Hepatocyte (in vitro differentiated cells): ENCODE measurements around the gene CDON. TPM values are rescaled to one million over a fixed set of nuclear protein-coding genes. Genes with fewer than 3 reads are reported as not detected.
A peak's percentile ranks its signal among the peaks of the same experiment; 100 is the strongest.

Experiments
- DNase-seq: peaks from one replicate; pipeline ENCODE4 v3.0.0-alpha.2; 2016; ENCODE audit warnings: low spot score
- H2AFZ ChIP-seq: fragments of 200-600 bp; sonication (generic); 2 replicates; pipeline ENCODE4 v1.6.0; 2016; ENCODE audit warnings: antibody characterized with exemption, mild to moderate bottlenecking
- H3K27ac ChIP-seq: fragments of 200-600 bp; sonication (generic); 2 replicates; pipeline ENCODE4 v1.5.1; 2016; ENCODE audit warnings: mild to moderate bottlenecking
- H3K27me3 ChIP-seq: fragments of 200-600 bp; sonication (generic); 2 replicates; pipeline ENCODE4 v1.6.1; 2016
- H3K36me3 ChIP-seq: fragments of 200-600 bp; sonication (generic); replicated peaks from 2 replicates; pipeline ENCODE4 v1.5.1; 2016; ENCODE audit warnings: low read depth; ENCODE audit not compliant: insufficient read depth
- H3K4me1 ChIP-seq: fragments of 200-600 bp; sonication (generic); 2 replicates; pipeline ENCODE4 v1.5.1; 2016; ENCODE audit warnings: mild to moderate bottlenecking, moderate library complexity; ENCODE audit not compliant: insufficient read depth
- H3K4me2 ChIP-seq: fragments of 200-600 bp; sonication (generic); 2 replicates; pipeline ENCODE4 v1.6.0; 2016
- H3K4me3 ChIP-seq: fragments of 200-600 bp; sonication (generic); 2 replicates; pipeline ENCODE4 v1.5.1; 2016; ENCODE audit warnings: mild to moderate bottlenecking
- H3K79me2 ChIP-seq: fragments of 200-600 bp; sonication (generic); 2 replicates; pipeline ENCODE4 v1.6.0; 2017; ENCODE audit warnings: mild to moderate bottlenecking
- H3K9me2 ChIP-seq: fragments of 200-600 bp; sonication (generic); replicated peaks from 2 replicates; pipeline ENCODE4 v1.6.0; 2017; ENCODE audit warnings: mild to moderate bottlenecking; ENCODE audit not compliant: insufficient read depth
- H3K9me3 ChIP-seq: fragments of 200-600 bp; sonication (generic); 2 replicates; pipeline ENCODE4 v1.5.1; 2016; ENCODE audit warnings: low read depth, mild to moderate bottlenecking
- H4K20me1 ChIP-seq: fragments of 200-600 bp; sonication (generic); 2 replicates; pipeline ENCODE4 v1.6.0; 2016; ENCODE audit warnings: mild to moderate bottlenecking; ENCODE audit not compliant: insufficient read depth, poor library complexity, severe bottlenecking
- CTCF ChIP-seq: fragments of 200-600 bp; sonication (generic); IDR thresholded peaks from 2 replicates; pipeline ENCODE4 v1.5.1; 2016; ENCODE audit warnings: antibody characterized with exemption, mild to moderate bottlenecking; ENCODE audit not compliant: poor library complexity
- EZH2 ChIP-seq: fragments of 200-600 bp; sonication (generic); IDR thresholded peaks from 2 replicates; pipeline ENCODE4 v1.6.1; 2016; ENCODE audit warnings: antibody characterized with exemption, mild to moderate bottlenecking, borderline replicate concordance
- EZH2phosphoT487 ChIP-seq: fragments of 200-600 bp; sonication (generic); IDR thresholded peaks from one replicate; pipeline ENCODE4 v1.6.1; 2018; ENCODE audit warnings: antibody characterized with exemption, mild to moderate bottlenecking, low read depth, moderate library complexity; ENCODE audit not compliant: unreplicated experiment, severe bottlenecking
- WGBS: methylation state at CpG from one replicate; pipeline ENCODE4 v1.1.6; 2016; ENCODE audit warnings: low lambda C conversion rate; ENCODE audit errors: missing lambda C conversion rate; 5-methylcytosine and 5-hydroxymethylcytosine counted together
- polyA plus RNA-seq: library from polyadenylated mRNA; unstranded; fragments of >200 nt; fragmentation: Nextera tagmentation; extraction: Ambion mirVana; gene quantifications from 2 replicates; pipeline ENCODE4 v1.2.1, GENCODE V29; 2016
- total RNA-seq: library from RNA; depleted of rRNA; stranded (reverse); fragments of >200 nt; gene quantifications from 2 replicates; pipeline ENCODE4 v1.2.3, GENCODE V29; 2014

The CDON gene
- total and polyA plus RNA-seq, 2 experiments from 2014 or later, result 17.5 to 41.9 TPM

- no peaks in the 10 kb centered on the region for H3K36me3 ChIP-seq
- peaks cover 5% of the 10 kb centered on the region for H3K4me1 ChIP-seq
- H3K9me3 ChIP-seq, result no peaks in the 10 kb centered on the region
- H3K79me2 ChIP-seq, result no peaks in the 10 kb centered on the region
- no peaks in the 10 kb centered on the region for H4K20me1 ChIP-seq
- peak overlapping the region; percentile 56 for H3K27ac ChIP-seq
- TF ChIP-seq EZH2 (no peak), EZH2phosphoT487 (no peak), CTCF (no peak)
- H3K4me2 ChIP-seq, result peak overlapping the region; percentile 47
- H3K4me3 ChIP-seq, result no peak overlapping the region
- no peaks in the 10 kb centered on the region for H3K9me2 ChIP-seq
- no peaks in the 10 kb centered on the region for H3K27me3 ChIP-seq
- WGBS, result 100% methylated on average over 2 of the region's 2 CpGs
- no peak overlapping the region for H2AFZ ChIP-seq
- DNase-seq, result no peak
Observed at GRCh38 chr11:125935056-125935455, 127.6 kb downstream of the CDON start.

DNA sequence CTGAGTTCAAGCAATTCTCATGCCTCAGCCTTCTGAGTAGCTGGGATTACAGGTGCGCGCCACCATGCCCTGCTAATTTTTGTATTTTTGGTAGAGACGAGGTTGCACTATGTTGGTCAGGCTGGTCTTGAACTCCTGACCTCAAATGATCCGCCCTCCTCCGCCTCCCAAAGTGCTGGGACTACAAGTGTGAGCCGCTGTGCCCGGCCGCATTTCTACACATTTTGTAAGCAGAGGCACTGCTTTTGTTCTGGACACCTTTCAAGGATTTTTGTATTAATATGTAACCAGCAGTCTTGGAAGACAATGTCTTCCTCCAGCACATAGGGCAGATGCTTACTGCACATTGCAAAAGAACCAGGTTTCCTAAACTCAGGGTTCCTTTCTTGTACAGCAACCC is 128.2 kb downstream of the CDON start:
- DNase-seq, result no peak
- Histone ChIP-seq H3K9me2 (no peaks in the 10 kb centered on the region), H4K20me1 (no peaks in the 10 kb centered on the region), H3K79me2 (no peaks in the 10 kb centered on the region), H3K4me2 (no peak overlapping the region), H3K27ac (no peak overlapping the region), H2AFZ (no peak overlapping the region), H3K9me3 (no peaks in the 10 kb centered on the region), H3K27me3 (no peaks in the 10 kb centered on the region), H3K36me3 (no peaks in the 10 kb centered on the region), H3K4me3 (no peak overlapping the region), H3K4me1 (peaks cover 5% of the 10 kb centered on the region)
- TF ChIP-seq EZH2 (no peak), EZH2phosphoT487 (no peak), CTCF (no peak)
- 93% methylated on average over 8 of the region's 8 CpGs for WGBS

DNA sequence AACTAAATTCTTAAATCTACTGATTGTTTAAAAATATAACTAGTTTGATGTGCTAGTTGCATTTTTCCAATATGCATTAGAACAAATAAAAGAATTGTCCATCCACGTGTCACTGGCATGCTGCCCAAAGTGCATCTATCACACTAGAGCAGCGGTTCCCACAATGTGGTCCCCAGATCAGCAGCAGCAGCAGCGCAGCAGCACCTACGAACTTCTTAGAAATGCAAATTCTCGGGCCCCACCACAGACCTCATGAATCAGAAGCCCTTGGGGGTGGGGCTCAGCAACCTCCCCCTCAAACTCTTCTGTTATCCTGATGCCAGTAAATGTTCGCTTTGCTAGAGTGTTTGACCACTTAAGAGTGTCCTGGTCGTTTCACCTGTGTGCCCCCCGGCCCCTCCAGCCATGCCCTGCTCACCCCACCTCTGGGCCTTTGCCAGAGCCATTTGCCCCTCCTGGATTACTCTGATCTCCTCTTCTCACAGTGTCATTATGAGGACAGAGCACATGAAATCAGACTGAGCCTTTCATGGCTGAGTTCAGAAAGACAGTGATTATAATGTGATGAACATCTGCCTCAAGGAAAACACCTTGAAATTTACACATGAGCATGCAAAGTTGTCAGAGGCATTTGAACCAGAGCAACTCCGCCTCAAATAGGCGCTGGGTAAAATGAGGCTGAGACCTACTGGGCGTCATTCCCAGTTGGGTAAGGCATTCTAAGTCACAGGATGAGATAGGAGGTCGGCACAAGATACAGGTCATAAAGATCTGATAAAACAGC is 129.4 kb downstream of the CDON start:
- H3K36me3 ChIP-seq, result no peaks in the 10 kb centered on the region
- H3K4me2 ChIP-seq, result no peak overlapping the region
- no peaks in the 10 kb centered on the region for H3K9me3 ChIP-seq
- no peak overlapping the region for H2AFZ ChIP-seq
- no peaks in the 10 kb centered on the region for H3K9me2 ChIP-seq
- H3K4me3 ChIP-seq, result no peak overlapping the region
- no peak for TF ChIP-seq EZH2phosphoT487
- no peak for TF ChIP-seq CTCF
- TF ChIP-seq EZH2, result no peak
- WGBS, result 79% methylated on average over 12 of the region's 12 CpGs
- H3K79me2 ChIP-seq, result no peaks in the 10 kb centered on the region
- no peak for DNase-seq
- no peaks in the 10 kb centered on the region for H4K20me1 ChIP-seq
- no peak overlapping the region for H3K27ac ChIP-seq
- peaks cover 5% of the 10 kb centered on the region for H3K4me1 ChIP-seq
- H3K27me3 ChIP-seq, result no peaks in the 10 kb centered on the region
